Measurements from ENCODE around the gene ELFN2.

The ELFN2 gene

GRCh38 chr22:37417264-37417663 lies 10.0 kb downstream of the ELFN2 start:
- no peak for TF ChIP-seq YY1 (IDR thresholded peaks at IDR 0.05; ENCODE audit: low read depth)

DNA sequence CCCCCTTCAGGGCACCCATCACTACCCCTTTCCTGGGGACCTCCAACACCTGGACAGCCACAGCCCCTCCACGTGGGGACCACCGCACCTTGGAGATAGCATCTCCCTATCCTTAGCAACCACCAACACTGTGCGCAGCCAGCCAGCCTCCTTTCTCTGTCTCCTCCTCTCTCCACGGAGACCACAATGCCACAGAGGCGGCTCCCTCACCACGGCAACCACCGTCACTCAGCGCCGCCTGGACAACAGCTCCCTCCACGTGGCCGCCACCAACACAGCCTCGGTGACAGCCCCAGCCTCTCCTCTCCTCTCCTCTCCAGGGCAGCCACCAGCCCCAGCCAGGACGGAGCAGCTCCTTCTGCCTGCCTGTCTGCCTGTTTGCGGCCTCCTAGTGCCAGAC lies 10.5 kb downstream of the ELFN2 start:
- TF ChIP-seq YY1 (IDR thresholded peaks at IDR 0.05; ENCODE audit: low read depth), result no peak
- TF ChIP-seq EGR1 (IDR thresholded peaks at IDR 0.05), result no peak
- no peak for TF ChIP-seq NFIC (IDR thresholded peaks at IDR 0.05)

DNA sequence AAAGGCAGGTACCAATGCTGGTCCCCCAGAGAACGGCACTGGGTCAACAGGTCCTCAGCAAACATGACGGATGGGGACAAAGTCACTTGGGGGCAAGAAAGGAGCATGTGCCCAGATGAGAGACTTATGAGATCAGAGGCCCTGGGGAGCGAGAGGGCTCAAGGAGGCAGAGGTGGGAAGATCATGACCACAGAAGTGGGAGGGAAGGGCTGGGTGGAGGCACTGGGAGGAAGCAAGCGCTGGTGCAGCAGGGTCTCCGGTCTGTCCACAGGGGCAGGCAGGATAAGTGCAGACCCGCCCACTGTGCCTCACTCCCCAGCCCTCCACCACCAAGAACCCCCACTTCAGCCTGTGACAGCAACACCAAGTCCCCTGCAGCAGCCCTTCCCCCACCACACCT lies 10.9 kb downstream of the ELFN2 start:
- TF ChIP-seq CEBPB (IDR thresholded peaks at IDR 0.05), result no peak
- no peak for TF ChIP-seq EP300 (IDR thresholded peaks at IDR 0.05; ENCODE audit: borderline replicate concordance)
- TF ChIP-seq TCF12 (IDR thresholded peaks at IDR 0.05; ENCODE audit: low read depth), result no peak
- TF ChIP-seq REST (IDR thresholded peaks at IDR 0.05; ENCODE audit: low read depth), result no peak
- TF ChIP-seq ZBTB7A (IDR thresholded peaks at IDR 0.05; ENCODE audit: low read depth), result no peak
- TF ChIP-seq NFIC (IDR thresholded peaks at IDR 0.05), result no peak
- TF ChIP-seq, protein P1, sequence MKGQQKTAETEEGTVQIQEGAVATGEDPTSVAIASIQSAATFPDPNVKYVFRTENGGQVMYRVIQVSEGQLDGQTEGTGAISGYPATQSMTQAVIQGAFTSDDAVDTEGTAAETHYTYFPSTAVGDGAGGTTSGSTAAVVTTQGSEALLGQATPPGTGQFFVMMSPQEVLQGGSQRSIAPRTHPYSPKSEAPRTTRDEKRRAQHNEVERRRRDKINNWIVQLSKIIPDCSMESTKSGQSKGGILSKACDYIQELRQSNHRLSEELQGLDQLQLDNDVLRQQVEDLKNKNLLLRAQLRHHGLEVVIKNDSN (IDR thresholded peaks at IDR 0.05), result no peak
- no peak for TF ChIP-seq YY1 (IDR thresholded peaks at IDR 0.05; ENCODE audit: low read depth)
- TF ChIP-seq FOXM1 (IDR thresholded peaks at IDR 0.05; ENCODE audit: borderline replicate concordance, low read depth), result no peak
- no peak for TF ChIP-seq MAX (IDR thresholded peaks at IDR 0.05)

- TF ChIP-seq YY1 (IDR thresholded peaks at IDR 0.05; ENCODE audit: low read depth), result no peak
- no peak for TF ChIP-seq MAX (IDR thresholded peaks at IDR 0.05)
- no peak for TF ChIP-seq FOXM1 (IDR thresholded peaks at IDR 0.05; ENCODE audit: borderline replicate concordance, low read depth)
- TF ChIP-seq NFIC (IDR thresholded peaks at IDR 0.05), result no peak
- TF ChIP-seq ZBTB7A (IDR thresholded peaks at IDR 0.05; ENCODE audit: low read depth), result no peak
- no peak for TF ChIP-seq EGR1 (IDR thresholded peaks at IDR 0.05)
- no peak for TF ChIP-seq TCF12 (IDR thresholded peaks at IDR 0.05; ENCODE audit: low read depth)
- TF ChIP-seq EP300 (IDR thresholded peaks at IDR 0.05; ENCODE audit: borderline replicate concordance), result no peak
- TF ChIP-seq CEBPB (IDR thresholded peaks at IDR 0.05), result no peak
- no peak for TF ChIP-seq TAF1 (IDR thresholded peaks at IDR 0.05; ENCODE audit: low read depth)
- TF ChIP-seq TEAD4 (IDR thresholded peaks at IDR 0.05), result no peak
- TF ChIP-seq RAD21 (IDR thresholded peaks at IDR 0.05; ENCODE audit: low read depth), result no peak
- TF ChIP-seq REST (IDR thresholded peaks at IDR 0.05; ENCODE audit: low read depth), result no peak
- TF ChIP-seq, protein P1 (IDR thresholded peaks at IDR 0.05), result no peak
- no peak for TF ChIP-seq CREB1 (IDR thresholded peaks at IDR 0.05; ENCODE audit: low read depth)
Measured at GRCh38 chr22:37415210-37415609, 12.1 kb downstream of the ELFN2 start.

DNA sequence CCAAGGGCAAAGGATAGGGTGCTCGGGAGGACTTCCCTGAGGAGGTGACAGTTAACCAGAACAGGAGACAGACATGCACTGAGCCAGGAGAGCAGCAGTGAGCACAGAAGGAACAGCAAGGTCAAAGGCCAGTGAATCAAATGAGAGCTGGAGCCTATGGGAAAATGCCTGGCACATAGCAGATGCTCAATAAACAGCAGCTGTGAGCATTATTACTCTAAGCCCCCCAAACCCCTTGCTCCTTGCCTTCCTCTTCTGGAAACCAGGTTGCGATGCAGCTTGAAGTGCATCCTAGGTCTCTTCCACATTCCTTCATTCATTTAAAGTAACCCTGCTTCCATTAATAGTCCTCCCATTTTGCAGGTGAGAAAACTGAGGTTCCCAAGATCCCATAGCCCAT lies 13.0 kb downstream of the ELFN2 start:
- TF ChIP-seq EGR1 (IDR thresholded peaks at IDR 0.05), result no peak
- TF ChIP-seq ZBTB7A (IDR thresholded peaks at IDR 0.05; ENCODE audit: low read depth), result no peak
- TF ChIP-seq CREB1 (IDR thresholded peaks at IDR 0.05; ENCODE audit: low read depth), result no peak

GRCh38 chr22:37413546-37413945 lies 13.7 kb downstream of the ELFN2 start:
- TF ChIP-seq, protein P1 (IDR thresholded peaks at IDR 0.05), result no peak
- TF ChIP-seq EP300 (IDR thresholded peaks at IDR 0.05; ENCODE audit: borderline replicate concordance), result no peak
- no peak for TF ChIP-seq CEBPB (IDR thresholded peaks at IDR 0.05)
- TF ChIP-seq TCF12 (IDR thresholded peaks at IDR 0.05; ENCODE audit: low read depth), result no peak
- no peak for TF ChIP-seq MAX (IDR thresholded peaks at IDR 0.05)
- TF ChIP-seq FOXM1 (IDR thresholded peaks at IDR 0.05; ENCODE audit: borderline replicate concordance, low read depth), result no peak
- no peak for TF ChIP-seq RAD21 (IDR thresholded peaks at IDR 0.05; ENCODE audit: low read depth)
- no peak for TF ChIP-seq CREB1 (IDR thresholded peaks at IDR 0.05; ENCODE audit: low read depth)
- TF ChIP-seq TEAD4 (IDR thresholded peaks at IDR 0.05), result no peak
- no peak for TF ChIP-seq NFIC (IDR thresholded peaks at IDR 0.05)
- TF ChIP-seq EGR1 (IDR thresholded peaks at IDR 0.05), result no peak
- no peak for TF ChIP-seq ZBTB7A (IDR thresholded peaks at IDR 0.05; ENCODE audit: low read depth)

Measured in Ishikawa (cell line).